ENCODE data around the gene ARNT2. TPM values are rescaled to one million over a fixed set of nuclear protein-coding genes. Genes with fewer than 3 reads are reported as not detected.

Gene ARNT2
- total RNA-seq, 1 donor from 2014 or later: under 0.01 TPM

GRCh38 chr15:80464951-80465625 is 60.9 kb downstream of the ARNT2 start:
- no peak for DNase-seq (ENCODE audit: low read depth in 2 of 2)

GRCh38 chr15:80465626-80466005 is 61.4 kb downstream of the ARNT2 start:
- DNase-seq (ENCODE audit: low read depth in 2 of 2): no peak

- DNase-seq (ENCODE audit: low read depth in 2 of 2): no peak
These were observed 62.4 kb downstream of the ARNT2 start for GRCh38 chr15:80466543-80466942.

- no peak for DNase-seq (ENCODE audit: low read depth in 2 of 2)
These were observed 63.1 kb downstream of the ARNT2 start for GRCh38 chr15:80467311-80467714.

GRCh38 chr15:80468796-80469195 is 64.6 kb downstream of the ARNT2 start:
- DNase-seq (ENCODE audit: low read depth in 2 of 2): no peak

GRCh38 chr15:80471881-80472280 is 67.7 kb downstream of the ARNT2 start:
- DNase-seq (ENCODE audit: low read depth in 2 of 2): no peak

- no peak for DNase-seq (ENCODE audit: low read depth in 2 of 2)
These were observed 69.4 kb downstream of the ARNT2 start for GRCh38 chr15:80473286-80474223.

- no peak for DNase-seq (ENCODE audit: low read depth in 2 of 2)
These were observed 70.3 kb downstream of the ARNT2 start for GRCh38 chr15:80474224-80475215.

GRCh38 chr15:80475572-80475971 is 71.4 kb downstream of the ARNT2 start:
- DNase-seq (ENCODE audit: low read depth in 2 of 2): no peak

GRCh38 chr15:80476036-80476435 is 71.9 kb downstream of the ARNT2 start:
- DNase-seq (ENCODE audit: low read depth in 2 of 2): no peak

- no peak for DNase-seq (ENCODE audit: low read depth in 2 of 2)
These were observed 73.9 kb downstream of the ARNT2 start for GRCh38 chr15:80478075-80478474.

GRCh38 chr15:80479191-80479590 is 75.0 kb downstream of the ARNT2 start:
- no peak for DNase-seq (ENCODE audit: low read depth in 2 of 2)

GRCh38 chr15:80480171-80480811 is 76.1 kb downstream of the ARNT2 start:
- no peak for DNase-seq (ENCODE audit: low read depth in 2 of 2)

GRCh38 chr15:80480909-80481308 is 76.7 kb downstream of the ARNT2 start:
- DNase-seq (ENCODE audit: low read depth in 2 of 2): peak in 1 of 2 donors; percentile 46

- no peak for DNase-seq (ENCODE audit: low read depth in 2 of 2)
These were observed 78.5 kb downstream of the ARNT2 start for GRCh38 chr15:80482696-80483095.

- no peak for DNase-seq (ENCODE audit: low read depth in 2 of 2)
These were observed 79.6 kb downstream of the ARNT2 start for GRCh38 chr15:80483725-80484161.

GRCh38 chr15:80484333-80484864 is 80.2 kb downstream of the ARNT2 start:
- DNase-seq (ENCODE audit: low read depth in 2 of 2): no peak

- DNase-seq (ENCODE audit: low read depth in 2 of 2): peak in 1 of 2 donors; percentile 7
These were observed 81.4 kb downstream of the ARNT2 start for GRCh38 chr15:80485370-80486164.

- DNase-seq (ENCODE audit: low read depth in 2 of 2): no peak
These were observed 83.7 kb downstream of the ARNT2 start for GRCh38 chr15:80487839-80488390.
